Naive thymus-derived CD4-positive, alpha-beta T cell (primary cell): ENCODE measurements around the gene KCNJ12. TPM values are rescaled to one million over a fixed set of nuclear protein-coding genes. Genes with fewer than 3 reads are reported as not detected.

Experiments
- ATAC-seq: fragments of 150-1000 bp; cut with Tn5 transposase; 2 replicates; pipeline ENCODE4 v1.10.0; 2021; ENCODE audit warnings: mild to moderate bottlenecking, moderate library complexity
- CTCF ChIA-PET: fragments of 350-600 bp; sonication (Branson Sonifier 250); formaldehyde crosslinking; loops from one replicate; lab custom pipeline; 2021; ENCODE audit warnings: antibody characterized with exemption; lab: Charles Lee
- POLR2A ChIA-PET: fragments of 350-600 bp; sonication (Branson Sonifier 250); formaldehyde crosslinking; loops from one replicate; lab custom pipeline; 2021; ENCODE audit warnings: antibody characterized with exemption, inconsistent platforms; lab: Charles Lee
- DNase-seq, 9 donors: peaks; one replicate each; pipeline versions ENCODE4 v3.0.0 to v3.0.0-alpha.2; 2020 to 2022; ENCODE audit warnings: mixed read lengths in 1 of 9
- H3K27ac ChIP-seq: one replicate; pipeline ENCODE4 v1.7.0; 2013; ENCODE audit warnings: mild to moderate bottlenecking, low read depth, low read length, moderate library complexity
- H3K27me3 ChIP-seq, 2 donors: one replicate each; pipeline ENCODE4 v1.7.0; 2013; ENCODE audit warnings: low read length in 2 of 2, mild to moderate bottlenecking in 2 of 2, moderate library complexity in 2 of 2; ENCODE audit not compliant: control insufficient read depth in 2 of 2, insufficient read depth in 2 of 2
- H3K36me3 ChIP-seq, 3 experiments: 1 replicate in 2 of 3; 2 replicates in 1 of 3; pipeline ENCODE4 v1.7.0; 2013; ENCODE audit warnings: low read length in 3 of 3, mild to moderate bottlenecking in 3 of 3, moderate library complexity in 1 of 3; ENCODE audit not compliant: insufficient read depth in 3 of 3, control insufficient read depth in 2 of 3
- H3K4me1 ChIP-seq, 2 donors: one replicate each; pipeline ENCODE4 v1.7.0; 2013; ENCODE audit warnings: low read length in 2 of 2, mild to moderate bottlenecking in 2 of 2, moderate library complexity in 1 of 2; ENCODE audit not compliant: control insufficient read depth in 2 of 2, insufficient read depth in 2 of 2
- H3K4me3 ChIP-seq: 2 replicates; pipeline ENCODE4 v1.7.0; 2013; ENCODE audit warnings: mild to moderate bottlenecking, low read length
- H3K9me3 ChIP-seq, 3 experiments: 1 replicate in 2 of 3; 2 replicates in 1 of 3; pipeline ENCODE4 v1.7.0; 2013; ENCODE audit warnings: low read length in 3 of 3; ENCODE audit not compliant: control insufficient read depth in 2 of 3
- H3K27ac Mint-ChIP-seq, 9 donors: one replicate each; pipeline ENCODE4 v1.8.0; 2020 to 2022; ENCODE audit warnings: mixed read lengths in 9 of 9, mild to moderate bottlenecking in 8 of 9, moderate library complexity in 5 of 9, inconsistent platforms in 2 of 9
- H3K27me3 Mint-ChIP-seq, 5 donors: one replicate each; pipeline ENCODE4 v1.8.0; 2021 to 2022; ENCODE audit warnings: mixed read lengths in 5 of 5, mild to moderate bottlenecking in 1 of 5
- H3K36me3 Mint-ChIP-seq, 5 donors: one replicate each; pipeline ENCODE4 v1.8.0; 2020 to 2022; ENCODE audit warnings: mixed read lengths in 5 of 5, mild to moderate bottlenecking in 3 of 5, inconsistent platforms in 1 of 5
- H3K4me1 Mint-ChIP-seq, 7 donors: one replicate each; pipeline ENCODE4 v1.8.0; 2020 to 2022; ENCODE audit warnings: mixed read lengths in 7 of 7, mild to moderate bottlenecking in 3 of 7, inconsistent platforms in 1 of 7
- H3K4me3 Mint-ChIP-seq, 10 donors: one replicate each; pipeline ENCODE4 v1.8.0; 2020 to 2022; ENCODE audit warnings: mild to moderate bottlenecking in 10 of 10, mixed read lengths in 10 of 10, moderate library complexity in 6 of 10, inconsistent platforms in 2 of 10
- H3K9me3 Mint-ChIP-seq, 11 donors: one replicate each; pipeline ENCODE4 v1.8.0; 2020 to 2022; ENCODE audit warnings: mixed read lengths in 11 of 11, mild to moderate bottlenecking in 4 of 11, inconsistent platforms in 1 of 11, moderate library complexity in 1 of 11
- intact Hi-C, 2 donors: fragments of 100-400 bp; cut with micrococcal nuclease; formaldehyde crosslinking; loops; one replicate each; pipeline ENCODE4 v1.15.1; 2023
- polyA plus RNA-seq, 2 donors: library from polyadenylated mRNA; unstranded; fragments of 300-500 nt; fragmentation: Illumina TruSeq; gene quantifications; one replicate each; pipeline ENCODE4 v1.2.3, GENCODE V29; 2021
- total RNA-seq, 6 experiments: library from RNA in 5 of 6; stranded (reverse) in 5 of 6; gene quantifications; 1 replicate in 5 of 6; 2 replicates in 1 of 6; pipeline ENCODE4 v1.2.3 and lab custom pipeline; 2021 to 2026

The KCNJ12 gene
- total and polyA plus RNA-seq, 7 experiments from 2014 or later, result 0.19 to 0.24 TPM; not detected in 5

DNA sequence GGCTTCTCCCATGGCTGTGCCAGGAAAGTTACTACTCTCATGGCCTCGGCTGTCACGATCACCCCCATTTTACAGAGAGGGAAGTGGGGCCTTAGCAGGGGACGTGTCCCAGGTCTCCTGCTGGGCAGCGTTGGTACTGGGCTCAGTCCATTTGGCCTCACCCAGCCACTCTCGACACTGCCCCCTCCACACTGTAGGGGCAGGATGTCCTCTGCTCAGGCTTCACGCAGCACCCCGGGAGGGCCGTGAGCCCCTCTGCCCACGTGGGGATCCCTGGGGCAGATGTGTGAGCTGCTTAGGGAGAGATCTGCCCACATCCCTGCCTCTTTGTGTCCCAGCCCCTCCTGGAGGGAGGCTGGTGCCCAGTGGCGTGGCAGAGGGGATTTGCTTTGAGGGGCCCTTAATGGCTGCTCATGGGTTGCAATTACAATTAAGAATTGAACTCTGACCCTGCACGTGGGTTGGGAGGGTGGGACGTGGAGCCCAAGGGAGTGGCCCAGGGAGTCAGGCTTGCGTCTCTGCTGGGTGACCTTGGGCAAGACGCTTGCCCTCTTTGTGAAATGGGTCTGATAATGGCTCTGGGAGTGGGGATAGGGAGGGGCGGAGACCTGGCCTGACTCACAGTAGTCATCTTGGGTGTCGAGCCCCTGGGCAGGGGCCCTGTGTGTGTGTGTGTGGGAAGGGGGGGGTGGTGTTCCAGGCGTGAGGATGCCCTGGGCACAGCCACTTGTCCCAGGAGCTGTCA is 2.3 kb upstream of the KCNJ12 start:
- no peak overlapping the region for H3K4me3 Mint-ChIP-seq
- no peaks in the 10 kb centered on the region for H3K36me3 ChIP-seq
- no peaks in the 10 kb centered on the region for H3K36me3 Mint-ChIP-seq
- H3K9me3 ChIP-seq, result no peaks in the 10 kb centered on the region
- POLR2A ChIA-PET, result no interaction called here
- CTCF ChIA-PET, result no interaction called here
- H3K27ac Mint-ChIP-seq, result no peak overlapping the region
- ATAC-seq (no peak), DNase-seq (no peak)
- H3K4me1 Mint-ChIP-seq, result peaks cover 0 to 10% (median 8%) of the 10 kb centered on the region in 7 donors
- H3K9me3 Mint-ChIP-seq, result no peaks in the 10 kb centered on the region
- no peak overlapping the region for H3K4me3 ChIP-seq
- H3K27ac ChIP-seq, result no peak overlapping the region
- H3K27me3 ChIP-seq, result no peaks in the 10 kb centered on the region
- intact Hi-C loops, result no loop called here
- H3K4me1 ChIP-seq, result no peaks in the 10 kb centered on the region
- peaks cover 13 to 37% (median 18%) of the 10 kb centered on the region in 5 donors for H3K27me3 Mint-ChIP-seq

DNA sequence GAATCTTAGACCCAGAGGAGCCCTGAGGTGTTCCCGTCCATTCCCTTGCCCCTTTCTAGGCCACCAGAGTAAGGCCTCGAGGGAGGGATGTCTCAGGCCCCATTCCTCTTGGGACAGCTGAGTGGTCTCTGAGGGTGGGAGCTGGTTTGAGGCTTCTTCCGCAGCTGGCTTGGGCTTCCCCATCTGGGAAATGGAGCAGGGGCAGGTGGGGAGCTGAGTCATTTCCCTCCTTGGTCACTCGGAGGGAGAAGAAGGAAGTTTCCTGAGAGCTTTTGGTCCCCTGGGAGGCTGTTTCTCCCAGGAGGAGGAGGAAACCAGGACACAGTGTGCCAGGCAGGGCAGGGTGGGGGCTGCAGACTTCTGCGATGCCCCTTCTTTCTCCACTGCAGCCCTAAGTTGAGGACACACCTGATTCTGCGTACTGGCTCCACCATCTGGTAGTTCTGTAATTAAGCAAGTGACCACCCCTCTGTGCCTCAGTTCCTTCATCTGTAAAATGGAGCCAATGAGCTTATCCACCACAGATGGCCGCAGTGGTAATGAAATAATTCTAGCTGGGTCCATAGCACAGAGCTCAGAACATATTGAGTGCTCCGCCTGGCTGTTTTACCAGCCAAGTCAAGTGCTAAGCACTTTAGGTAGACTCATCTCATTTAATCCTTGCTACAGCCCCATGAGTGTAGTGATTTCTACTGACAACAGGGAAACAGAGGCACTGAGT is 1.6 kb upstream of the KCNJ12 start:
- no peaks in the 10 kb centered on the region for H3K36me3 Mint-ChIP-seq
- Histone ChIP-seq H3K9me3 (no peaks in the 10 kb centered on the region), H3K27ac (no peak overlapping the region), H3K36me3 (no peaks in the 10 kb centered on the region), H3K4me1 (no peaks in the 10 kb centered on the region), H3K4me3 (no peak overlapping the region), H3K27me3 (no peaks in the 10 kb centered on the region)
- ATAC-seq, result no peak
- intact Hi-C loops, result no loop called here
- H3K27me3 Mint-ChIP-seq, result peaks cover 13 to 37% (median 18%) of the 10 kb centered on the region in 5 donors
- ChIA-PET POLR2A (no interaction called here), CTCF (no interaction called here)
- no peak overlapping the region for H3K27ac Mint-ChIP-seq
- H3K9me3 Mint-ChIP-seq, result no peaks in the 10 kb centered on the region
- H3K4me3 Mint-ChIP-seq, result peak overlapping the region in 1 of 10 donors; percentile 8
- peaks cover 0 to 10% (median 8%) of the 10 kb centered on the region in 7 donors for H3K4me1 Mint-ChIP-seq
- no peak for DNase-seq

DNA sequence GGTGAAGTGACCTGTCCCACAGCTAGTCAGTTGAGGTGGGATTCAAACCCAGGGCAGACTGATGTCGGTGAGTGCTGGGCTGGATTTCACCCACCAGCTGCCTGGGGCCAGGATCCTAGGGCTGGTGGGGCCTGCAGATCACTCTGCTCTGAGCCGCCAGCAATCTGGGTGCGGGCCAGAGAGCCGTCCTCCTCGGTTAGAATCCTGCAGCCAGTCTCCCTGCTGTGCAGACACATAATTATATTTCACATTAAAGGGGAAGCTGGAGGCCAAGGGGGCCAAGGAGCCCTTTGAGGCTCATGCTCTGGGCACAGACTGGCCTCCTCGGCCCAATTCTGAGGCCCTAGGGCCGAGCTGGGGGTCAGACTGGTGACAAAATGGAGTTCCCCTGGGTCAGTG is 996 bp upstream of the KCNJ12 start:
- no peaks in the 10 kb centered on the region for H3K9me3 Mint-ChIP-seq
- H3K27me3 Mint-ChIP-seq, result peaks cover 13 to 37% (median 22%) of the 10 kb centered on the region in 5 donors
- H3K4me1 Mint-ChIP-seq, result peaks cover 0 to 10% (median 8%) of the 10 kb centered on the region in 7 donors
- H3K27ac Mint-ChIP-seq, result no peak overlapping the region
- Histone ChIP-seq H3K27ac (no peak overlapping the region), H3K4me3 (no peak overlapping the region), H3K4me1 (no peaks in the 10 kb centered on the region), H3K27me3 (no peaks in the 10 kb centered on the region), H3K36me3 (no peaks in the 10 kb centered on the region), H3K9me3 (no peaks in the 10 kb centered on the region)
- intact Hi-C loops, result no loop called here
- POLR2A ChIA-PET, result no interaction called here
- ATAC-seq (no peak), DNase-seq (no peak)
- H3K4me3 Mint-ChIP-seq, result peak overlapping the region in 5 of 10 donors; percentile 8 to 79 (median 53)
- H3K36me3 Mint-ChIP-seq, result no peaks in the 10 kb centered on the region
- CTCF ChIA-PET, result no interaction called here

DNA sequence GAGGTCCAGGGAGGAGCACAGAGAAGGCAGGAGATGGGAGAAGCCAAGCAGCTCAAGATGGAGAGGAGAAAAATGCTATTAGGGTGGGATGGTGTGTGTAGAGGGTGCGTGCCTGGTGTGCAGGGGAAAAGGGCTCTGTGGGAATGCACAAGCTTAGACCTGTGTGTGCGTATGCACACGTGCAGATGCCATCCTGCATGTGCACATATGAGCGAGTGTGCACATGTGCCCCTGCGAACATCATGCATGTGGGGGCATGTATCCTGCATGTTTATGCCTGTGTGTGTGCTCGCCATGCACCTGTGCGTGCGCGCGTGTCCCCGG is 438 bp upstream of the KCNJ12 start:
- peaks cover 0 to 10% (median 8%) of the 10 kb centered on the region in 7 donors for H3K4me1 Mint-ChIP-seq
- H3K27me3 Mint-ChIP-seq, result peaks cover 13 to 37% (median 25%) of the 10 kb centered on the region in 5 donors
- no peaks in the 10 kb centered on the region for H3K9me3 Mint-ChIP-seq
- H3K9me3 ChIP-seq, result no peaks in the 10 kb centered on the region
- ChIA-PET POLR2A (no interaction called here), CTCF (no interaction called here)
- intact Hi-C loops, result no loop called here
- H3K4me3 ChIP-seq, result no peak overlapping the region
- H3K27ac Mint-ChIP-seq, result no peak overlapping the region
- no peaks in the 10 kb centered on the region for H3K36me3 Mint-ChIP-seq
- no peak for DNase-seq
- H3K36me3 ChIP-seq, result no peaks in the 10 kb centered on the region
- H3K4me3 Mint-ChIP-seq, result peak overlapping the region in 9 of 10 donors; percentile 36 to 79 (median 55)
- H3K27ac ChIP-seq, result no peak overlapping the region
- no peak for ATAC-seq
- no peaks in the 10 kb centered on the region for H3K4me1 ChIP-seq
- H3K27me3 ChIP-seq, result no peaks in the 10 kb centered on the region

DNA sequence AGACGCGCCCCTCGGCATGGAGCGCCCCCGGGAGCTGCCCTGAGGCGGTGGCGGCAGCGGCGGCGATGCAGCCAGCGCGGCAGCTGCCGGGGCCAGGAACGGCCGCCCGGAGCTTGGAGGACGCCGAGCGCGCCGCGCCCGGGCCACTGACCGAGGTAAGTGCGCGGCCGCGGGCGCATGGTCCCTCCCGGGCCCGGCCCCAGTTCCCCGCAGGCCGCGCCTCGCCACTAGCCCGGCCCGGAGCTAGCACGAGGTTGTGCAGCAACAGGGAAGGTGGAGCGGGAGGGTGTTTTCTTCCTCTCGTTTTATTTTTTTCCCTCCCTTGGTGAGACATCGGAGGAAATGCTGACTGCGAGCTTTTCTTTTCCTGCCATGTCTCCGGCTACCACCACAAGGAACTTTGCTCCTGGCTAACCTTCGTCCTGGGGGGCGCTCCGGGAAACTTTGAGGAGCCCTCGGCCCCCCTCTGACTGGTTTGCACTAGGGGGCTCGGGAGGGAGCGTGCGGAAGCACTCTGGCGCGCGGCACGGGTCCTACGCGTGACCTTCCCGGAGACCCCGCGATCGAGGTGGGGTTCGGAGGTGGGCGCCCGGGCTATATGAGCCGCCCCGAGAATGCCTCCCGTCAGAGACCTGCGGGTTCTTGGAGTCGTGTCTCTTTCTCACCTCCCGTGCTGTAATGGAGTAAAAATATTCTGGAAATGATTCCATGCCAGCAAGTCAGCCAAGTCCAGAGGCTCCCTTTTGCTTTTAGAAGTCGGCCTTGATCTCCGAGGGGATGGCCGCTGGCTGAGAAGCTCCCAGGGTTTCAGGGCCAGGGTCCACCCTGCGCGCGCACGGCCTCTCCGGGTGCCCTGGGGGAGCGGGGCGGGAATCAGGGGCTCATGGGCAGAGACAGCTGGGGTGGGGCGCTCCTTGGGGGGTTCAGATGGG is 868 bp downstream of the KCNJ12 start:
- Histone ChIP-seq H3K9me3 (no peaks in the 10 kb centered on the region), H3K4me3 (no peak overlapping the region), H3K4me1 (no peaks in the 10 kb centered on the region), H3K27ac (no peak overlapping the region), H3K27me3 (no peaks in the 10 kb centered on the region), H3K36me3 (no peaks in the 10 kb centered on the region)
- no peaks in the 10 kb centered on the region for H3K9me3 Mint-ChIP-seq
- H3K27me3 Mint-ChIP-seq, result peaks cover 13 to 37% (median 32%) of the 10 kb centered on the region in 5 donors
- H3K4me3 Mint-ChIP-seq, result peak overlapping the region in 9 of 10 donors; percentile 36 to 83 (median 68)
- H3K36me3 Mint-ChIP-seq, result no peaks in the 10 kb centered on the region
- CTCF ChIA-PET, result no interaction called here
- no peak overlapping the region for H3K27ac Mint-ChIP-seq
- intact Hi-C loops, result no loop called here
- ATAC-seq (no peak), DNase-seq (no peak)
- POLR2A ChIA-PET, result no interaction called here
- H3K4me1 Mint-ChIP-seq, result peaks cover 0 to 10% (median 8%) of the 10 kb centered on the region in 7 donors

DNA sequence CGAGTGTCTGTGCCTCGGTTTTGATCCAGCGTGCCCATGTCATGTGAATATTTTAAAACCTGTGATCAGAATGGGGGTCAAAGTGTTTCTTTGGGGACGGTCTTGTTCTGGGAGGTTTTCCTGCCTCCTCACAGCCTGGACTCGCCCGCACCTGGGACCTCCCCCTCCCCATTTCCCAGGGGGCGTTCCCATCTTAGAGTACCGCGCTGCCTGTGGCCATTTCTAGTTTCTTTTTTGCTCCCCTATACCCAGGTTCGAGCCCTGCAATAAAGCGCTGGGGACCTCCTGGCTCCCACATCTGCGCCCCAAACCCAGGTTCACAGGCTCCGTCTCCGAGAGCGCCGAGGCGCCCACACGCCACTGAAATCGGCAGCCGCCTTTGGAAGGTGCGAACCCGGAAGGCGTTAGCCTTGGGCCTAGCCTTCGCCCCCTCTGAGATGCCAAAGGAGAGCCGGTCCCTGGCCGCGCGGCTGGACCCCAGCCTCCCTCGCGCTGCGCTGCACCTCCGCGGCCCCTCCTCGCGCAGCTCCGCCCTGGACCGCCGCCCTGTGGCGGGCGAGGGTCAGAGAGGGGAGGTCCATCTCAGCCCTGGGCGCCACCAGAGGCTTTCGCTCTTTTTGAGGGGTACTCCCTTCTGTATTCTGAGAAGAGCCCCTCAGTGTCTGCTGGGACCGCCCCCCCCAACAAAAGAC is 1.7 kb downstream of the KCNJ12 start:
- no peak for DNase-seq
- Mint-ChIP-seq H3K4me3 (peak overlapping the region; percentile 23 to 83 (median 66)), H3K36me3 (no peaks in the 10 kb centered on the region)

More for the DNA sequence above, 1.7 kb downstream of the KCNJ12 start:
- Histone ChIP-seq H3K4me1 (no peaks in the 10 kb centered on the region), H3K4me3 (no peak overlapping the region), H3K27me3 (no peaks in the 10 kb centered on the region), H3K36me3 (no peaks in the 10 kb centered on the region), H3K9me3 (no peaks in the 10 kb centered on the region), H3K27ac (no peak overlapping the region)
- ChIA-PET POLR2A (no interaction called here), CTCF (no interaction called here)
- no peaks in the 10 kb centered on the region for H3K9me3 Mint-ChIP-seq
- H3K4me1 Mint-ChIP-seq, result peaks cover 0 to 10% (median 8%) of the 10 kb centered on the region in 7 donors
- no peak overlapping the region for H3K27ac Mint-ChIP-seq
- ATAC-seq, result no peak
- H3K27me3 Mint-ChIP-seq, result peaks cover 13 to 37% (median 32%) of the 10 kb centered on the region in 5 donors
- intact Hi-C loops, result no loop called here
